Prostate gland (tissue), 2 donors: ENCODE measurements around the gene HPN. TPM values are rescaled to one million over a fixed set of nuclear protein-coding genes. Genes with fewer than 3 reads are reported as not detected.

Experiments
- DNase-seq: peaks from one replicate; pipeline ENCODE4 v3.0.0-alpha.2; 2019; ENCODE audit warnings: low spot score
- H3K27ac ChIP-seq, 2 donors: fragments of 200-600 bp; sonication (generic); 2 replicates each; pipeline ENCODE4 v1.5.1; 2017 to 2019
- H3K27me3 ChIP-seq: fragments of 200-600 bp; sonication (generic); replicated peaks from 2 replicates; pipeline ENCODE4 v1.5.1; 2019; ENCODE audit not compliant: insufficient read depth
- H3K36me3 ChIP-seq, 2 donors: fragments of 200-600 bp; sonication (generic); 1 replicate in 1 of 2; 2 replicates in 1 of 2; pipeline versions ENCODE4 v1.5.1 to v1.8.1; 2017 to 2019
- H3K4me1 ChIP-seq: fragments of 200-600 bp; sonication (generic); replicated peaks from 2 replicates; pipeline ENCODE4 v1.5.1; 2019
- H3K4me3 ChIP-seq, 2 donors: fragments of 200-600 bp; sonication (generic); 2 replicates each; pipeline ENCODE4 v1.5.1; 2017 to 2019
- H3K9me3 ChIP-seq: fragments of 200-600 bp; sonication (generic); 2 replicates; pipeline ENCODE4 v1.5.1; 2017
- CTCF ChIP-seq, 4 experiments: fragments of 200-600 bp in 2 of 4; fragments of 450-650 bp in 2 of 4; sonication (generic) in 2 of 4; IDR thresholded peaks; 1 replicate in 3 of 4; 2 replicates in 1 of 4; pipeline ENCODE4 v1.5.1; 2016 to 2019; ENCODE audit warnings: antibody characterized with exemption in 4 of 4, mild to moderate bottlenecking in 2 of 4, moderate library complexity in 2 of 4
- POLR2A ChIP-seq: fragments of 450-650 bp; IDR thresholded peaks from one replicate; pipeline ENCODE4 v1.6.1; 2016; ENCODE audit warnings: antibody characterized with exemption, mild to moderate bottlenecking
- POLR2AphosphoS5 ChIP-seq: sonication (generic); formaldehyde crosslinking; IDR thresholded peaks from one replicate; pipeline ENCODE4 v1.6.1; 2017; ENCODE audit warnings: antibody characterized with exemption
- WGBS: methylation state at CpG from one replicate; pipeline ENCODE4 v1.1.5; 2018; 5-methylcytosine and 5-hydroxymethylcytosine counted together
- intact Hi-C: fragments of 100-400 bp; cut with DNase I; formaldehyde crosslinking; loops from one replicate; pipeline ENCODE4 v1.14.2; 2022
- total RNA-seq, 2 donors: library from RNA; depleted of rRNA; stranded (reverse); fragments of >200 nt; gene quantifications; one replicate each; pipeline ENCODE4 v1.1.0, GENCODE V29; 2016

HPN gene
- total RNA-seq, 2 donors from 2014 or later: 14.8 to 22.6 TPM

DNA sequence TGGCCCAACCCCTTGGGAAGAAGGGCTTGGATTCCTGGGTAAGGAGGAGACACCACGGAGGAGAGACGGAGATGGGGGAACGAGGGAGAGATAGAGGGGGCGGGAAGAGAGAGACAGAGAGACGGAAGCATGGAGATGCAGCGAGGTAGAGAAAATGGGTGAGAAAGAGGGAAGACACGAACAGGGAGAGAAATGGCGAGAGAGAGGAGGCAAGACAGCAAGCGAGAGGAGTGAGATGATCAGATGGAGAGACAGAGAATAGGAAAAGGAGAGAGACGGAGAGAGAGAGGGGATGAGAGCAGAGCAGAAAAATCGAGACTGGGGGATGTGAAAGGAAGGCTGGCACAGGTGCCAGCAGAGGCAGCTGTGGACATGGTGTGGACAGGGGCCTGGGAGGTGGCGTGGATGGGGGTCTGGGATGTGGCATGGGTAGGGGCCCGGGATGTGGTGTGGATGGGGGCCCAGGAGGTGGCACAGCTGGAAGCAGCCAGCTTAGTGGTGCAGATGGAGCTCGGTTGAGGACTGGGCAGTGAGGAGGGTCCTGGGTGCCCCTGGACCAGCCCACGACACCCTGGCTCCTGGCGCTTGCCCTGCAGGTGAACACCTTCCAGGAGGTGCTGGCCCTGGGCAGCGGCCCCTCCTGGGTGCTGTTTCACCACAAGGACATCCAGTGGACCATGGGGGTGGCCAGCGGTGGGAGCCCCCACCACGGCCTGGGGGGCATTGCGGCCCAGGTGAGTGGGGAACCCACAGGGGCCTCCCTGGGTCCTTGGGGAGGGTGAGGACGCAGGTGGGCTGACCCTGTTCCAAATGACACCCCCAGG lies 33.9 kb downstream of the HPN start:
- no peak for DNase-seq
- no peak overlapping the region for H3K27ac ChIP-seq
- no peaks in the 10 kb centered on the region for H3K36me3 ChIP-seq
- H3K4me1 ChIP-seq: no peaks in the 10 kb centered on the region
- WGBS: 90% methylated on average over 21 of the region's 21 CpGs
- TF ChIP-seq CTCF (IDR thresholded peaks at IDR 0.05): no peak
- no peak for TF ChIP-seq POLR2A
- no peak for TF ChIP-seq POLR2AphosphoS5
- no peaks in the 10 kb centered on the region for H3K9me3 ChIP-seq
- intact Hi-C loops: no loop called here
- no peaks in the 10 kb centered on the region for H3K27me3 ChIP-seq
- H3K4me3 ChIP-seq: no peak overlapping the region

GRCh38 chr19:35076026-35076370 lies 34.5 kb downstream of the HPN start:
- no peaks in the 10 kb centered on the region for H3K36me3 ChIP-seq
- DNase-seq: no peak
- H3K9me3 ChIP-seq: no peaks in the 10 kb centered on the region
- no peak for TF ChIP-seq CTCF (IDR thresholded peaks at IDR 0.05)
- TF ChIP-seq POLR2A: no peak
- TF ChIP-seq POLR2AphosphoS5: no peak
- intact Hi-C loops: no loop called here
- no peak overlapping the region for H3K4me3 ChIP-seq
- no peaks in the 10 kb centered on the region for H3K27me3 ChIP-seq
- H3K27ac ChIP-seq: no peak overlapping the region
- 85% methylated on average over 6 of the region's 6 CpGs for WGBS
- no peaks in the 10 kb centered on the region for H3K4me1 ChIP-seq

DNA sequence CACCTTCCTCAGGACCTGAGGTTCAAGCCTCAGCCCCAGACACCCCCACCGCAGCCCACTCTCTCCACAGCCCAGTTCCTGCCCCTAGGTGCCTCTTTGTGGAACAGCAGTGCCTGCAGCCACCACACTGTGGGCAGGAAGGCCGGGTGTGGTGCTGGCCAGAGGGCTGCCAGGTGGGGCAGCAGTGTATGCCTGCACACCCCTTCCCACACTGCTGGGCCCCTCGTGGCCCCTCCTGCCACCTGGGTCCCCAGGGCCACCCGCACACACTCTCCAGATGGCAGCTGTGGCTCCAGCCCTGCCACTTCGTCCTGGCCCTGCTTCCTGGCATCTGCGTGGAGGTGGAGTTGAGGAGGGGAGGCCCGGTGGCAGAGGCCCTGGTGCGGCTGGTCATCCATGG lies 35.1 kb downstream of the HPN start:
- no peak for DNase-seq
- H3K36me3 ChIP-seq: no peaks in the 10 kb centered on the region
- H3K27me3 ChIP-seq: no peaks in the 10 kb centered on the region
- WGBS: 70% methylated on average over 8 of the region's 8 CpGs
- H3K27ac ChIP-seq: no peak overlapping the region
- H3K9me3 ChIP-seq: no peaks in the 10 kb centered on the region
- no peaks in the 10 kb centered on the region for H3K4me1 ChIP-seq
- no peak for TF ChIP-seq CTCF (IDR thresholded peaks at IDR 0.05)
- no peak for TF ChIP-seq POLR2AphosphoS5
- no peak for TF ChIP-seq POLR2A
- intact Hi-C loops: no loop called here
- H3K4me3 ChIP-seq: no peak overlapping the region

DNA sequence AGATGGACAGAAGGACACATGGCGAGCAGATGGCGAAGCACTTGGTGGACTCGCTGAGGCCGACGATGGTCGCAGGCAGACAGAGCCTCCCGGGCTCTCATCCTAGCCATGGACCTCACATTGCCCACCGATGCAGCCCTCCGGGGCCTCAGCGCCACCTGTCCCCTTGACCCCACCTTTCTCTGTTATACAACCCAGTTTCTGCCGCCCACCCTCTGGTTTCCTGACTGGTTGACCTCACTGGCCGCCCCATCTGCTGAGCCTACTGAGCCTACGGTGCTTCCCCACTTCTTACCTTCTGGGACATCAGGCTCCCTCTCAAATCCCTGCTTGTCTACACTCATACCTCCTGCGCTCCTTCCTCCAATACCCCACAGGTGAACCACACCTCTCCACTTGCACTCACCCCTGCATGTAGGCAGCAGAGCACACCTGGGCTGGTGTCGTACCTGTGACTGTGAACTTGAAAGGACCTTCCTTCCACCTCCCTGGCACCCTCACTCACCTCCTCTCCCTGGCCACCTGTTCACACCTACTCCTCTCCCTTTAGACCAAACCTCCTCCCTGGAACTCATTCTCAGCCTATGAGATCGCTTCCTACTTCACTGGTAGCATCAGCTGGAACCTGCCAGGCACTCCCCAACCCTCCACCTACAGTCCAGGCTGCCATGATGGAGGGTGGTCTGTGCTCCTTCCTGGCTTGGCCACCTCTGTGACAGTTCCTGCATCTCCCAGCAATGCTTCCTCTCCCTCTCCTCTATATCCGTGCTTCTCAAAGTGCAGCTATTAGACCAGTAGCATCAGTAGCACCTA lies 36.1 kb downstream of the HPN start:
- intact Hi-C loops: no loop called here
- WGBS: 87% methylated on average over 17 of the region's 17 CpGs
- Histone ChIP-seq H3K27ac (no peak overlapping the region), H3K4me3 (no peak overlapping the region), H3K27me3 (no peaks in the 10 kb centered on the region), H3K4me1 (no peaks in the 10 kb centered on the region), H3K9me3 (no peaks in the 10 kb centered on the region), H3K36me3 (no peaks in the 10 kb centered on the region)
- no peak for DNase-seq
- no peak for TF ChIP-seq POLR2A
- TF ChIP-seq CTCF (IDR thresholded peaks at IDR 0.05): no peak
- TF ChIP-seq POLR2AphosphoS5: no peak
